ENCODE results near the gene FGFR4.

FGFR4 gene

DNA sequence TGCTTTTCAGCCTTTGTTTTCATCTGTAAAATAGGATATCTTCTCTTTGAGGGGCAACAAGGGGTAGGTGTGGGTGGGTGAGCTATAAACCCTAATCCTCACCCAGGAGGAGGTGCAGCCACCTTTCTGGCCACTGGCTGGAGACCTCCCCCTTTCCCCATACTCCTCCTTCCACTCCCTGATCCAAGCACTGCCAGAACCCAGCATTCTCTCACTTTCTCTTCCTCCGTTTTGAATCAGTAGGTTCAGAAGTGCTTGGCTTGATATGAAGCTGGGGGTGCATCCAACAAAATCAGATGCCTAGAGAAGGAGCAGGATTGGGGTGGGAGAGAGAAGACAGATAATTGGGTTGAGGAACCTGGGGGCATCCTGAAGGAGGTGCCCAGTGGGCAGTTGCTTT, 40.1 kb downstream of the FGFR4 start:
- FAIRE-seq (no peak), DNase-seq (ENCODE audit: insufficient read length) (no peak)
- TF ChIP-seq POLR2A (IDR thresholded peaks at IDR 0.05; ENCODE audit: low read depth, low read length) (no peak), POLR2AphosphoS5 (IDR thresholded peaks at IDR 0.05; ENCODE audit: low read depth, low read length) (no peak), TAF1 (IDR thresholded peaks at IDR 0.05; ENCODE audit: borderline replicate concordance, low read depth, low read length) (no peak)

DNA sequence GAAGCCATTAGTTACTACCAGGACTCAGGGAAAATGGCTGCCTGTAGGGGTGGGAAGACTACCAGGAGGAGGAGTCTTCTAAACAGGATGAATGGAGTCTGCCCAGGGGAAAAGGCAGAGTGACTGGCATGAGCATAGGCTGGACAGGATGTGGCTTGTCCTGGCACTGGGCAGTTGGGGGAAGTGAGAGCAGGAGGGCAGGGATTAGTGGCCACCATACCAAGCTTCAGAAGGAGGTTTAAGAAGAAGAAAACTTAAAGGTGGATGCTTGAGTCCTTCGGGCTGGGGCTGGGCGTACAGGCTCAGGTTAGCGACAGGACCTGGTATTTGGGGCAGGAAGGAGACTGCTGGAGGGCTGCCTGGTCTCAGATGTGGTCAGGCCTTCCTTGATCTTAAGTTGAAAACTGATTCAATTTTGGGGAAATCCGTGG, 41.9 kb downstream of the FGFR4 start:
- no peak for TF ChIP-seq POLR2AphosphoS5 (IDR thresholded peaks at IDR 0.05; ENCODE audit: low read depth, low read length)
- no peak for TF ChIP-seq TAF1 (IDR thresholded peaks at IDR 0.05; ENCODE audit: borderline replicate concordance, low read depth, low read length)
- TF ChIP-seq POLR2A (IDR thresholded peaks at IDR 0.05; ENCODE audit: low read depth, low read length) = no peak
- DNase-seq (ENCODE audit: insufficient read length) = no peak
- FAIRE-seq = no peak

DNA sequence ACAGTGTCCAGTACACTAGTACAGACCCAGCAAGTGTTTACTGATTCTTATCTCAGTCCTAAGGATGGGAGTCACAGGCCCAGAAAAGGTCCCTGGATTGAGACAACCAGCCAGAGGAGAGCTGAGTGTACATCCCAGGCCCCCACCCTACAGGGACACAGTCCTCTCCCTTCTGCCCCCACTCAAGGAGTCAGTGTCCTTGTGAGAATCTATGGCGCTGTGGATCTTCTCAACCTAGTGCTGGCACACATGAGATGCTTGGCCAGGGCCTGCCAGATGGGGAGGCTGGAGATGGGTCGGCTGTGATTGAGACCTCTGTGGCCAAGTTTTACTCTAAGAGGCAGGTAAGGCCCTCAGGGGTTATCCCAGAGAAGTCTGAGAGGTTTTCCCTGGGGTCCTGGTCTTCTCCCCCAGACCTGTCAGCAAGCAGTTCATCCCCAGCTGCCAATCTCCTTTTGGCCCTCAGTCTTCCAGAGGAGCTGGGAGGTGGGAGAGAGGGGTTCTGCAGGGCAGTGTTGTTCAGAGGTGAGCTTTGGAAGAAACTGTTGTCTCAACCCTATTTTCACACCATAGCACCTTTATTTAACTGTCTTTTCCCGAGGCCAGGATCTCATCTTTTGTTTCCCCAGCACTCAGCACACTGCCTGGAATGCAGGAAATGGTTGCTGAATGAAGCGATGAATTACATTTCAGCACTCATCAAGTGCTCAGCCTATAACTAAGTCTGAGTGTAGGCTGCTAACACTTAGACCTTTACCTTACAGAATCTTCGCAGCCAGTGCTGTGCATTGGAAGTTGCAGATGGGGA, 43.7 kb downstream of the FGFR4 start:
- no peak for DNase-seq (ENCODE audit: insufficient read length)
- FAIRE-seq = no peak
- no peak for TF ChIP-seq POLR2AphosphoS5 (IDR thresholded peaks at IDR 0.05; ENCODE audit: low read depth, low read length)
- no peak for TF ChIP-seq TAF1 (IDR thresholded peaks at IDR 0.05; ENCODE audit: borderline replicate concordance, low read depth, low read length)
- TF ChIP-seq POLR2A (IDR thresholded peaks at IDR 0.05; ENCODE audit: low read depth, low read length) = no peak

DNA sequence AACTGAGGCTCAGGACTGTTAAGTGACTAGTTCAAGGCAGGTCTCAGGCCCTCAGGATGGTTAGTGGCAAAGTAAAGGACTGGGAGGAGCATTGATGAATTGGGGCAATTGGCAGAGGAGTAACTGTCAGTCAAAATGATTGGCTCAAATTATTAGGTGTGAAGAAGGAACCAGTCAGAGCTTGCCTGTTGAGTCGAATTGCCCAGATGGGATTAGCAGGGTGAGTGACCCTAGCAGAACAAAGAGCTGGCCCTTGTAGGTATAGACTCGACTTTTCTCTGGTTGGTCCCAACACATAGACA, 44.3 kb downstream of the FGFR4 start:
- no peak for FAIRE-seq
- TF ChIP-seq POLR2A (IDR thresholded peaks at IDR 0.05; ENCODE audit: low read depth, low read length) (no peak), TAF1 (IDR thresholded peaks at IDR 0.05; ENCODE audit: borderline replicate concordance, low read depth, low read length) (no peak), POLR2AphosphoS5 (IDR thresholded peaks at IDR 0.05; ENCODE audit: low read depth, low read length) (no peak)
- no peak for DNase-seq (ENCODE audit: insufficient read length)

DNA sequence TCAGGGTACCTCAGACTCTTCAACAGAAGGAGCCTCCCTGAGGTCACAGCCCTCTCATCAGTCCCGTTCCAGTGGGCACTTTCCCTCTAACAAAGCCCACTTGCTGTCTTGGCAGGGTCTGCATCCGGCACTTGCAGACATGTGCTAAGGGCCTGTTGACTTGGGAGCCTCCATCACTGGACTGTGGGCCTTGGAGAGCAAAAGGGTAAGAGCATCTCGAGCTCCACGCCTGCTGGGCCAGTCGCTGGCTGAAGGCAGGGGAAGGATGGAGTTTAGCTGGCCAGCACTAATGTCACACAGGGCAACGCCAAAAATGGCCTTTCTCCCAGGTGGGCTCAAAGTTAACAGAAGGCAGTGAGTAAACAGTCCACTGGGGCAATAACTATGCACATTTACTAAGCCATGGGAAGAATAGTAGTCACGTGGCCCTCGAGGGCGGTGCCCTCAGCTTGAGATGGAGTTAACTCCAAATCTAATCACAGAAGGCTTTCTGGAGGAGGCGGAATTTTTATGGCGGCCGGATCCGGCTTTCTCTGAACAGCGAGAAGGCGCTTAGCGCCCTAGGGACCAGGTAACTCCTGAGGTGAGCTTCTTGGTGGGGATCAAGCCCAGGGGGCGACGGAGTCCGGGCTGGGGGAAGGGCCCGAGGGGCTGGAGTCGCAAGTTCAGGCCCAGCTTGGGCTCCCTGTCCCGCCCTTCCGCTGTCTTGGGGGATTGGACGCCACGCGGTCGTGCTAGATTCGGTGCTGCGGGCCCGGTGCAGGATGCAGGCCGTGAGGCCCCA, 44.8 kb downstream of the FGFR4 start:
- DNase-seq (ENCODE audit: insufficient read length) = no peak
- no peak for TF ChIP-seq POLR2A (IDR thresholded peaks at IDR 0.05; ENCODE audit: low read depth, low read length)
- no peak for TF ChIP-seq TAF1 (IDR thresholded peaks at IDR 0.05; ENCODE audit: borderline replicate concordance, low read depth, low read length)
- no peak for TF ChIP-seq POLR2AphosphoS5 (IDR thresholded peaks at IDR 0.05; ENCODE audit: low read depth, low read length)
- no peak for FAIRE-seq

DNA sequence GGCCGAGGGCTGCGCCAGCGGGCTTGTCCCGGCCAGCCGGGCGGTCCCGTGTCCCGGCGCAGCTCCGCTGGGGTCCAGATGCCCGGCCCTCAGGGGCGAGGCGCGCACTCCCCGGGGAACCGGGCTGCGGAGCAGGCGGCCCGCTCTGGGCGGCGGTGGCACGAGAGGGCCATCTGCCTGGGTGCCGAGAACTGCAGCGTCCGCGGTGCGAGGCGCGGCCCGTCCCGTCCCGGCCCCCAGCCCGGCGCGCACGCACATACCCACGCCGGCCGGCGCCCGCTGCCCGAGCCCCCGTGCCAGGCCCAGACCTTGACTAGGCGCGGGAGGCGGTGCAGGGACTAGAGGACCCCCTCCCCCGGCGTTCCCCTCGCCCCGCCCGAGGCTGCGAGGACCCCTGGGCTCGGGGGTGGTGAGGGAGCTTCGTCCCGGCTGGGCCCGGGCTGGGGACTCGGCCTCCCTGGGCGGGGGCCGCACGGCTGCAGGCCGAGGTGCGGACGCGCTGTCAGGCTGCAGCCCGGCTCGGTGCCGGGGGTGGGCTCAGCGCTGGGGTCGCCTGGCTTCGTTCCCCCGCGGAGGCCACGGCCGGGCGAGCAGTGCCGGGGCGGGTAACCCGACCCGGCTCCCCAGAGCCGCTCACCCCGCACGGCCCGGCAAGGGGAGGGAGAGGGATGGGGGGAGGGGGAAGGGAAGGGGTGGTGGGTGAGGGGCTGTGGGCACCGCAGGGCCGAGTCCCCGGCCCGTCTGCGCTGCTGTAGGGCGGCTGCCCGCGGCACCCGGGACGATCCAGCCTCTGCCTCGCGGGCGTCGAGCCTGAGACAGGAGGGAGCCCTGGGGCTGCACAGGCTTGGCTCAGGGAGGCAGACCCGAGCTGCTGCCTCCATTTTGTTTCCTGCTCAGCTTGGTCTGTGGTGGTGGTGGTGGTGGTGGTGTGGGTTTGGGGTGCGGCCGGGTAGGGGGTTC, 45.7 kb downstream of the FGFR4 start:
- DNase-seq (ENCODE audit: insufficient read length) (no peak), FAIRE-seq (no peak)
- TF ChIP-seq POLR2AphosphoS5 (IDR thresholded peaks at IDR 0.05; ENCODE audit: low read depth, low read length) = no peak
- no peak for TF ChIP-seq POLR2A (IDR thresholded peaks at IDR 0.05; ENCODE audit: low read depth, low read length)
- TF ChIP-seq TAF1 (IDR thresholded peaks at IDR 0.05; ENCODE audit: borderline replicate concordance, low read depth, low read length) = no peak

DNA sequence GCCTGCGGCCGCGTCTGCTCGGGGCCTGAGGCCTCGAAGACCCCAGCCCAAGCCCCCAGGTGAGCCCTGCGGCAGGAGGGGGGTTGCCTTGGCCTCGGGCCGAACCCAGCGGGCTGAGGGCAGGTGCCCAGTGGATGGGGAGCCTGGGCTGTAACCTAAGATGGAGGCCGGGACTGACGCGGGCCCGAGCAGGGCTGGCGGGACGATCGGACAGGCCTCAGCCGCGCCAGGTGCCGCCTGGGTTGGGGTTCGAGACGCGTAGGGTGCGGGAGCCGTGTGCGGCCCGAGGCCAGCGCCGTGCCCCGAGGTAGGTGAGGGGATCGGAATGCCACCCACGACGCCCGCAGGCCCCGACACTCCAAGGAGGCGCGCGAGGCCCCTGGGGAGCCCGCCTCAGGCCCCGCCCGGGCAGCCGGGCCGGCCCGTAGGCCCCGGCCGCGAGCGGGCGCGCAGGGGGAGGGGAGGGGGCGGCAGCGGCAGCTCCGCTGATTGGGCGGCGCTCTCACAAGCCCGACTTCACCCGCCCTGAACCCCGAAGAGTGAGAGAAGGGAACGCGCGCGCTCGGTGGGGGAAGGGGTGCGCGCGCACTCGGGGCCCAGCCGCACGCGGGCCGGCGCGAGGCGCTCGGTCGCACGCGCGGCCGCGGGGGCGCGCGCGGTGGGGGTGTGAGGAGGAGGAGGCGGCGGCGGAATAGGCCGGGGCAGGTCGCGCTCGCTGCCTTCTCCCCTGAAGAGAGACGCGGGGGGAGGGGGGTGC, 46.6 kb downstream of the FGFR4 start, which contains the start of gene NSD1:
NSD1 (plus strand) TSS at position 678 of the 757 bp plus-strand sequence. CDS start 1,331 bp downstream, outside the sequence.
- FAIRE-seq (peak; percentile 92), DNase-seq (ENCODE audit: insufficient read length) (peak; percentile 89)
- TF ChIP-seq TAF1 (IDR thresholded peaks at IDR 0.05; ENCODE audit: borderline replicate concordance, low read depth, low read length) (no peak; the same call in 1 of the 2 replicates), POLR2A (IDR thresholded peaks at IDR 0.05; ENCODE audit: low read depth, low read length) (peak; percentile 82), POLR2AphosphoS5 (IDR thresholded peaks at IDR 0.05; ENCODE audit: low read depth, low read length) (no peak; the same call in none of the 2 replicates)

DNA sequence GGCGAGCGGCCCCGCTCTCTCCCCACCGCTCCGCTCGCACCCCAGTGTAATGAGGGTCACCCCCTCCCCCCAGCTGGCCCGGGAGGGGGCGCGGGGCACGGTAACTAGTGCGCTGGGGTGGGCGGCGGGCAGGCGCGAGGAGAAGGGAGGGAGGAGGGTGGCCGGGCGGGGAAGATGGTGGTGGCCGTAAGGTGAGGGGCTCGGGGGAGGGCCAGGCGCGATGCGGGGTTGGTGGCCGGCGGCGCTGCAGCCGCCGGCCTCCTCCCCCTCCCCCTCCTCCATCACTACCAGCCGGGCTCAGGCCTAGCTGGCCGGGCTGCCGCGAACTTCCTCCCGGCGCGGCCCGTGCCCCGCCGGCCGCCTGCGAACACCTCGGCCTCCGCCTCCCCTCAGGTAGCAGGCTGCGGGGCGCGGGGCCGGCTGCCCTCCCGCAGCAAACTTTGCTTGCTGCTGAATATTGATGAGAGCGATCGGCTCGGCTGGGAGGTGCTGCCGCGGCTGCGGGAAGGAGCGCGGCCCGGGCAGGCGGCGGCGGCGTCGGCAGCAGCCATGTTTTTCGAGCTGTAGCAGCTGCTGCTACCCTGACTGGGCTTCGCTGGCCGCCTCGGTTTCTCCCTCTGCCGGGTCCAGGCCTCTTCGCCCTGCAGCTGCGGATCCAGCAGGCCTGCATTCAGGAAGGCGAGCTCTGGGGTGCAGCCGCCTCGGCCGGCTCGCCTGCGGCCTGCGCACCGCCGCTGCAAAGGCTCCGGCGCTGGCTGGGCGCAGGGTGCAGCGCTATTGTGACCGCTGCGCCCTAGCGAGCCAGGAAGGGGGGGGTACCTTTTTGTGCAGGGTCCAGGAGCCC, 47.4 kb downstream of the FGFR4 start:
- DNase-seq (ENCODE audit: insufficient read length) (no peak), FAIRE-seq (peak; percentile 42)
- TF ChIP-seq POLR2AphosphoS5 (IDR thresholded peaks at IDR 0.05; ENCODE audit: low read depth, low read length) = 0 out of 2 replicates have a peak, but pooled peaks have one; percentile 26
- peak; percentile 53; the same call in 1 of the 2 replicates for TF ChIP-seq TAF1 (IDR thresholded peaks at IDR 0.05; ENCODE audit: borderline replicate concordance, low read depth, low read length)
- peak; percentile 54; the same call in 1 of the 2 replicates for TF ChIP-seq POLR2A (IDR thresholded peaks at IDR 0.05; ENCODE audit: low read depth, low read length)

DNA sequence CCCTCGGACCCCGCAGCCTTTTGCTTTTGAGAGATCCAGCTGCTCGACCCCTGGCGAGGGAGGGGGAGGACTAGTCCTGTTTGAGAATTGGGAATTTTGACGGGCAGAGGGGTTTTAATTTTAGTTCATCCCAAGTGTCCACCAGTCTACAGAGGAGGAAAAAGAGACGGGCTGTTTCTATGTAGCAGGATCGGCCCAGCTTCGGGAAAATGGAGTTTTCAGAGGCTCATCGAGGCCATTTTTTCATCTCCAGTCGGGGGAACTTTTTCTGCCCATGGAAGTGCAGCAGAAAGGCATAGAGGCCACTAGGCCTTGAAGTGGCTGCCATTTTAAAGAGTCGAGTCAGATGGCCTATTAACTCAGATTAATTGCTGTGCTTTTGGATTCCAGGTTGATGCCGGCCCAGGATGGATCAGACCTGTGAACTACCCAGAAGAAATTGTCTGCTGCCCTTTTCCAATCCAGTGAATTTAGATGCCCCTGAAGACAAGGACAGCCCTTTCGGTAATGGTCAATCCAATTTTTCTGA, 48.0 kb downstream of the FGFR4 start:
- no peak for TF ChIP-seq TAF1 (IDR thresholded peaks at IDR 0.05; ENCODE audit: borderline replicate concordance, low read depth, low read length)
- TF ChIP-seq POLR2AphosphoS5 (IDR thresholded peaks at IDR 0.05; ENCODE audit: low read depth, low read length) = no peak
- no peak for TF ChIP-seq POLR2A (IDR thresholded peaks at IDR 0.05; ENCODE audit: low read depth, low read length)
- no peak for DNase-seq (ENCODE audit: insufficient read length)
- no peak for FAIRE-seq

Data from GM12892 (cell line).